Stimulated activated naive CD4-positive, alpha-beta T cell treated with Interleukin-2 at 50 U/mL for 16 hours (primary cell): ENCODE results near the gene MYH16.
"Not testable (repeated sequence)": the region's sequence is repeated elsewhere in the genome, so short reads cannot be mapped to it uniquely, and the experiment has no call there.

Source experiments
- DNase-seq: peaks from one replicate; lab custom pipeline; 2025; lab: John Stamatoyannopoulos, UW

Gene MYH16

DNA sequence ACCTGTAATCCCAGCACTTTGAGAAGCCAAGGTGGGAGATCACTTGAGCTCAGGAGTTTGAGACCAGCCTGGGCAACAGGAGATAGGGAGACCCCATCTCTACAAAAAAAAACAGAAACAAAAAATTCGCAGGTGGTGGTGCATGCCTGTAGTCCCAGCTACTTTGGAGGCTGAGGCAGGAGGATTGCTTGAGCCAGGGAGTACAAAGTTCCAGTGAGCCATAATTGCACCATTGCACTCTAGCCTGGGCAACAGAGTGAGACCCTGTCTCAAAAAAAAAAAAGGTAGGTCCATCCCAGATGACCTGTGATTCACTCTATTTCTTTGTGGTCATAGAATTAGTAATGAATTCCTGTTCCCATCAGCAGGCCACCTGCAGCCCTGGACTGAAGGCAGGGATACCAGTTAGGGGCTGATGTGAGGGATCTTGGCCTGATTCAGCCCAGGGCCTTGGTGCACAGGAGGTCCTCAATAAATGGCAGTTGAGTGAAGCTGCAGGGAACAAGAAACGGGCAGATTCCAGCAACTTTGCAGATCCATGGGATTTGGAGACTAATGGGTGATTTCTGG is at the start of gene MYH16:
MYH16 (plus strand) TSS at position 364 of the 570 bp plus-strand sequence.
- DNase-seq, result no peak

DNA sequence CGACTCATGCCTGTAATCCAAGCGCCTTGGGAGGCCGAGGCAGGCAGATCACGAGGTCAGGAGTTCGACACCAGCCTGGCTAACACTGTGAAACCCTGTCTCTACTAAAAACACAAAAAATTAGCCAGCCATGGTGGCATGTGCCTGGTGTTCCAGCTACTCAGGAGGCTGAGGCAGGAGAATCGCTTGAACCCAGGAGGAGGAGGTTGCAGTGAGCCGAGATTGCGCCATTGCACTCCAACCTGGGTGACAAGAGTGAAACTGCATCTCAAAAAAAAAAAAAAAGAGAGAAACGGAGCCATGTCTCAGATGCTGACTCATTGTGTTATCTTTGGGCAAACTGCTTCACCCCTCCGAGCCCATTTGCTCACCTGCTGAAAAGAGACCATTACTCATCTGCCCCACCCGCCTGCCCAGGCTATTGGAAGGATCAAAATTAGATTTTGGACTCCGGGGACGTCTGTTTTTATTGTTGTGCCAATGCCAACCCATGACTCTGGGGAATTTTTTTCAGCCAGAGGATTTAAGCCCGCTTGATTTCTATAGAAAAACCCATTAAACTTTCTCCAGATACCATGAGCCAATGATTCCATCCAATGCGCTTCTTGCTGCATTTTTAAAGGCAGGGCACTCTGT is 48.3 kb upstream of the MYH16 start:
- not testable (repeated sequence) for DNase-seq

DNA sequence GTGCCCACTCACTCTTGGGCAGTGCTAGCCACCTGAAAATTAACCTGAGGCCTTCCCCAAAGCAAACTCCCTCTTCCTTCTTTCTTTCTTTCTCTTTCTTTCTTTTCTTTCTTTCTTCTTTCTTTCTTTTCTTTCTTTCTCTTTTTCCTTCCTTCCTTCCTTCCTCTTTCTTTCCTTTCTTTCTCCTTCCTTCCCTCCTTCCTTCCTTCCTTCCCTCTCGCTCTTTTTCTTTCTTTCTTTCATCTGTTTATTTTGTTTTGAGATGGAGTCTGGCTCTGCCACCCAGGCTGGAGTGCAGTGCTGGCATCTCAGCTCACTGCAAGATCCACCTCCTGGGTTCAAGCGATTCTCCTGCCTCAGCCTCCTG is 47.8 kb upstream of the MYH16 start:
- DNase-seq, result no peak

DNA sequence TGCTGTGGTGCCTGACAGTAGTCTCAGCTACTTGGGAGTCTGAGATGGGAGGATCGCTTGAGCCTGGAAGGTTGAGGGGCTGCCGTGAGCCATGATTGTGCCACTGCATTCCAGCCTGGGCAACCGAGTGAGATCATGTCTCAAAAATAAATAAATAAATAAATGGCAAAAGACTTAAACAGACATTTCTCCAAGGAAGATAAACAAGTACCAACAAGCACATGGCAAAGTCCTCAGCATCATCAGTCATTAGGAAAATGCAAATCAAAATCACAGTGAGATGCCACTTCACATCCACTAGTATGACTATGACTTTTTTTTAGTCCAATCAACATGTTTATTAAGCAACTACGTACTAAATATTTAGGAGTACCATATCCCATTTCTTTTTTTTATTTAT is 43.4 kb upstream of the MYH16 start:
- DNase-seq, result no peak

DNA sequence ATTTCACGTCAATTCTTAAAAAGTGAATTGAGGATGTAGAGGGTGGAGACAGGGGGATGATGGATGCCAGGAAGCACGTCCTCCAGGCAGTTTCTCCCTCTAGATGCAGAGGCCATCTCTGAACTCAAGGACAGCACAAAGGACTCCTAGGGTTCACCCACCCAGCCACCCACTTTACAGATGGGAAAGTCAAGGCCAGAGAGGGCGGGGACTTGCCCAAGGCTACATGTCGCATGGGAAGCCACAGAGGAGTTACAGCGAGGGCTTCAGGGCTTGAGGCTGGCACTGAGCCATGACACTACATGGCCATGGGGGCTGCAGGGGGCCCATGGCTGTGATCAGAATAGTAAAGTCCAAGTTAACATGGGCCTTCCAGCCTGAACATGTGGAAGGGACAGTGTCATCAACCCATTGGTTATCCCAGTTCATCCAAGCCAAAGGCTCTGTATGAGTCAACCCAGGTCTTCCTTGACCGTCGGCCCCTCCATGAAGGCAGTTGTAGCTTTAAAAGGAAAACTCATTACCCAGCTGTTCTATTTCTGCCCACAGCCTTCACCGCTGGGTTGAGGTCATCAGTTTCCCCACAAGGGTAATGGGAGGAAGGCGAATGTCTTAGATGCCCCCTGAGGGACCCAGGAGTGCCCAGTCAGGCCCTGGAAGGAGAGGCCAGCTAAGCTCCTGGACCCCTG is 40.4 kb upstream of the MYH16 start:
- DNase-seq, result no peak

DNA sequence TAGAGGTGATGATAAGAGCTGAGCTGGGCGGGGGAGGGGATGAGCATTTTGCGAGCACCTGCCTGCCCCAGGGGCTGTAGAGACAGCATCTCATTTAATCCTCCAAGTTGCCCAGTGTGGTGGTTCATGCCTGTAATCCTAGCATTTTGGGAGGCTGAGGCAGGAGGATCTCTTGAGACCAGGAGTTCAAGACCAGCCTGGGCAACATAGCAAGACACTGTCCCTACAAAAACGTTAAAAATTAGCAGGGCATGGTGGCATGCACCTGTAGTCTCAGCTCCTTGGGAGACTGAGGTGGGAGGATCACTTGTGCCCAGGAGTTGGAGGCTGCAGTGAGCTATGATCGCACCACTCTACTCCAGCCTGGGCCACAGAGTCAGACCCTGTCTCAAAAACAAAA is 39.7 kb upstream of the MYH16 start:
- DNase-seq, result not testable (repeated sequence)

DNA sequence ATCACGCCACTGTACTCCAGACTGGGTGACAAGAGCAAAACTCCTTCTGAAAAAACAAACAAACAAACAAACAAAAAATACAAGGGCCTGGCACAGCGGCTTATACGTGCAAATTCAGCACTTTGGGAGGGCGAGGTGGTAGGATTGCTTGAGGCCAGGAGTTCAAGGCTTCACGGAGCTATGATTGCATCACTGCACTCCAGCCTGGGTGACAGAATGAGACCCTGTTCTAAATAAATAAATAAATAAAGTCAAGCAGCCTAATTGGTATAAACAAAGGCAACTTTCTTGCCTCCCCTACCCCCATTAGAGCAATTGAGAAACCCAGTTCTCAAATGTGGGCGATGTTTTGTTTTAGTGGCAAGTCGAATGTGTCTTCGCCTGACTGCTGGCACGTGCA is 38.5 kb upstream of the MYH16 start:
- DNase-seq, result no peak

DNA sequence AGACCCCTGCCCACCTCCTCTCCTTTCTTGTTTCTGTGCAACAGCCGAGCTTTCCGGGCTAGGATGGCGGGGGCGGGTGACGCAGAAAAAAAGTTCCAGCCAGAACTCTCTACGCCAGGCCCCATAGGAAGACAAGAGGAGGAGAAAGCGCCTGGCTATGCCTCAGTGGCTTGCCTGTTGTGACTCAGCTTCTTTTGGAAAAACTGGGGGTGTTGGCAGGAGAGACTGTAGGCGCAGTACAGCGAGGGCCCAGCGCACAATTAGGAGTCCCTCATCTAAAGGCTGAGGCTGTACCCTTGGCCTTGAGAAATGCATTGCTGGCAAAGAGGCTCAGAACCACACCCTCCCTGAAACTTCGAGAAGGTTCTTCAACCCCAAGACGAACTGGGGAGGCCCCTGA is 36.7 kb upstream of the MYH16 start:
- DNase-seq, result no peak

DNA sequence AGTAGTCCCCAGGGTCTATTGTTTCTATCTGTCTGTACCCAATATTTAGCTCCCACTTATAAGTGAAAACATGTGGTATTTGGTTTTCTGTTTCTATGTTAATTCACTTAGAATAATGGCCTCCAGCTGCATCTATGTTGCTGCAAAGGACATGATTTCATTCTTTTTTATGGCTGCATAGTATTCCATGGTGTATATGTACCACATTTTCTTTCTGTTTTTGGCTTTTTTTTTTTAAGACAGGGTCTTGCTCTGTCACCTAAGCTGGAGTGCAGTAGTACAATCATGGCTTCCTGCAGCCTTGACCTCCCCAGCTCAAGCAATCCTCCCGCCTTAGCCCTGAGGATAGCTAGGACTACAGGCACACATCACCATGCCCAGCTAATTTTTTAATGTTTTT is 34.8 kb upstream of the MYH16 start:
- DNase-seq, result not testable (repeated sequence)

DNA sequence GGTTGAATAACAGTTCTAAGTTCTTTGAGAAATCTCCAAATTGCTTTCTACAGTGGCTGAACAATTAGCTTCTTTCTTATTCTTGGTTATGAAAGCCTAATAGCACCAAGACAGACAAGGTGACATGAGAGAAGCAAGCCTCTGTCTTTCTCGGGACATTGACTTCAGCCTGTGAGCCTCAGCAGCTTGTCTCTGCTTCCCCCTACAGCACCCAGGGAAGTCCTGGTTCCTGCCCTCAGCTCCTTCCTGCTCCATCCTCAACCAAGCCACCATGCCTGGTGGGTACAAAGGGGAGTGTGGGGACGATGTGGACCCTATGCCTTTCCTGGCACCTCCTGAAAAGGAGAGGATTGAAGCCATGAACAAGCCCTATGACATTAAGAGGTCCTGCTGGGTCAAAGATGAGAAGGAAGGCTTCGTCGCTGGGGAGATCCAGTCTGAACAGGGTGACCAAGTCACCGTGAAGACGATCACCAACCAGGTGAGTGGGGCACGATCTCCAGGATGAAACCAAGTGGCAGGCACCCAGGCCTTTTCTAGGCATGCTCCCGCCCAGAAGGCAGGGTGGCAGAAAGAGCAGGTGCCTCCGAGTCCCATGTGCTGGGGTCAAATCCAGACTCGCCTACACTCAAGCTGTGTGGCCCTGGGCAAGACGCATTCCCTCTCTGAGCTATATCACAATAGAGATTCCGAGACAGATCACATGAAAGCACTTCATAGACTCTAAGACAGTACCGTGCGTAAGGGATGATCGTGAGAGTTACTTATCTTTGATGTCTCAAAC is 33.9 kb upstream of the MYH16 start:
- DNase-seq, result no peak

DNA sequence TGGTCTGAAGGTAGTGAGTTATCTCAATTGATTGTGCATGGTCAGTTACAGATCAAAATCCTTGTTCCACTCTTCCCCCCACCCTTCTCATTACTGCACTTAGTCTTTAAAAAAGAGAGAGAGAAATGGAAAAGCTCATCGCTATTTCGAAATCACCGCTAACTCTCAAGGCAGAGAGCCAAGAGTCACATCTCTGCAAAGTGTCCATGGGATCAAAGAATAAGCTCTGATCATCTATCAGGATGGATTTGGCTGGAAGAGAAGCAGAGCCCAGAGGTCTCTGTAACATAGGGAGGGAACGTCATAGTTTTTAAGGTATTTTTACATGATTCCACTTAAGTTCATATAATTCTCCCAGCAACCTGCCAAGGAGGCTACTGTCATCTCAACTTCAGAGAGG is 30.0 kb upstream of the MYH16 start:
- no peak for DNase-seq

DNA sequence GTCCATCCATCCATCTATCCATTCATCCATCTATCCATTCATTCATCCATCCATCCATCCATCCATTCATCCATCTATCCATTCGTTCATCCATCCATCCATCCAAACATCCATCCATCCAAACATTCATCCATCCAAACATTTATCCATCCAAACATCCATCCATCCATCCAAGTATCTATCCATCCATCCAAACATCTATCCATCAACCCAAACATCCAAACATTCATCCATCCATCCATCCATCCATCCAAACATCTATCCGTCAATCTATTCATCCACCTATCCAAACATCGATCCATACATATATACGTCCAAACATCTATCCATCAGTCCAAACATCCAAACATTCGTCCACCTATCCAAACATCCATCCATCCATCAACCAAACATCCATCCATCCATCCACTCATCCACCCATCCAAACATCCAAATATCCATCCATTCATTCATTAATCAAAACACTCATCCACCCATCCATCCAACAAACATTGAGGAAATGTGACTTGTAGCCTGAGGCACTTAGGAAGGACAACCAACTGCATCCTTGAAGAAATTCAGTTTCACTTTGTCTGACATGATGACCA is 28.8 kb upstream of the MYH16 start:
- no peak for DNase-seq

DNA sequence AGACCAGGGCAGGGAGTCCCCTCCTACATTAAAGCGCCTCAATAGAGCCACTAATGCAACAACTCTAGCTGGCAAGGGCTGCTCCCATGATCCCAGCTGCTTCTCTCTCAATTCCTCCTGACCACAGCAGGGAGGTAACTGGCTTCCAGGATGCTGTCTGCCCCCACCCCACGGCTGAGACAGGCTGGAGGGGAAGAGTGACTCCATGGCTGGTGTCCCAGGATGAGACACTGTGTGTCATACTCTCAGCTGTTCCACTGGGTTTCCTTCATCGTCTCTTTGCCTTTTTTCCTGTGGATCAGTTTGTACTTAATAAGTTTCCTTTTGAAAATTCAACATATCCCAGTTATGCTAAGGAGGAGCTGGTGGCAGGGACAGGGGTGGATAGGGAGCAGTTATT is 27.7 kb upstream of the MYH16 start:
- DNase-seq, result no peak

DNA sequence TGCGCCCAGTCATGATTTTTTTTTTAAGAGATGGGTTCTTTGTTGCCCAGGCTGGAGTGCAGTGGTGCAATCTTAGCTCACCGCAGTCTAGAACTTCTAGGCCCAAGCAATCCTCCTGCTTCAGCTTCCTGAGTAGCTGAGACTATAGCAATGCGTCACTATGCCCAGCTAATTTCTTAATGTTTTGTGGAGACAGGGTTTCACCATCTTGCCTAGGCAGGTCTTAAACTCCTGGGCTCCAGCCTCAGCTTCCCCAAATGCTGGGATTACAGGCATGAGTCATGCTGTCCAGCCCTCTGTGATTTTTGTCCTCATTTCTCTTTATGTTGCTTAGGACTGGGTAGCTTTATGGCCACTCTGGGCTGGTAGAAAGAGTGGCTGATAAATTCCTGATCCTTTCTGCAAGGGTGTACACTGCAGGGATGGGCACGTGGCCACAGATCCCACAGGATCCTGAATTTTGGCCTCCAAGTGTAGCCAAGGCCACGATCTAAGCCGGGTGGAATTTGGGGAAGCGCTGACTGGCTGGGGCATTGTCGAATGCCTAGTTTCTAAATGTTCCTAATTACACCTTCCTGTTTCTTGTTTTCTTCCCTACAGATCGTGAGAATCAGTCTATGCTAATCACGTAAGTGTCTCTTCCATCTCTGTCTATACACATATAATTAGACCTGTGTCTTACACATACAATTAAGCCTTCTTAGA is 24.1 kb upstream of the MYH16 start:
- DNase-seq, result no peak

DNA sequence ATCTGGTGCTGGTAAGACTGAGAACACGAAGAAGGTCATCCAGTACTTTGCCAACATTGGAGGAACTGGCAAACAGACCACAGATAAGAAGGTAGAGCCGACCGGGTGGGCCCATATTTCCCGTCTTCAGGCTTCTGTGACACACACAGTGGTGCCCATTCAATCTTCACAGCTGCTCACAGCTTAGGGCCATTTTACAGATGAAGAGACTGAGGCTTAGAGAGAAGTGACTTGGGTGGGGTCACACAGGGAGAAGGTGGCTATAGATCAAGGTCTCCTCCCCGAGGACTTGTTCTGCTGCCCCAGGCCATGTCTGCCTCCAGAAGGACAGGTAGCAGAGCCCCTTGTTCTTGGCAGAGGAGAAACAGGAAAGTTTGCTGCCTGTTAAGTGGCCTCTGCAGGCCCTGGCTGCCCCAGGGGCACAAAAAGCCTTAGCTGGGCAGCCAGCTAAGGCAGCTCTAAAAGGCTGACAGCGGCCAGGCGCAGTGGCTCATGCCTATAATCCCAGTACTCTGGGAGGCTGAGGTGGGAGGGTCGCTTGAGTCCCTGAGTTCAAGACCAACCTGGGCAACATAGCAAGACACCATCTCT is 22.6 kb upstream of the MYH16 start:
- no peak for DNase-seq

DNA sequence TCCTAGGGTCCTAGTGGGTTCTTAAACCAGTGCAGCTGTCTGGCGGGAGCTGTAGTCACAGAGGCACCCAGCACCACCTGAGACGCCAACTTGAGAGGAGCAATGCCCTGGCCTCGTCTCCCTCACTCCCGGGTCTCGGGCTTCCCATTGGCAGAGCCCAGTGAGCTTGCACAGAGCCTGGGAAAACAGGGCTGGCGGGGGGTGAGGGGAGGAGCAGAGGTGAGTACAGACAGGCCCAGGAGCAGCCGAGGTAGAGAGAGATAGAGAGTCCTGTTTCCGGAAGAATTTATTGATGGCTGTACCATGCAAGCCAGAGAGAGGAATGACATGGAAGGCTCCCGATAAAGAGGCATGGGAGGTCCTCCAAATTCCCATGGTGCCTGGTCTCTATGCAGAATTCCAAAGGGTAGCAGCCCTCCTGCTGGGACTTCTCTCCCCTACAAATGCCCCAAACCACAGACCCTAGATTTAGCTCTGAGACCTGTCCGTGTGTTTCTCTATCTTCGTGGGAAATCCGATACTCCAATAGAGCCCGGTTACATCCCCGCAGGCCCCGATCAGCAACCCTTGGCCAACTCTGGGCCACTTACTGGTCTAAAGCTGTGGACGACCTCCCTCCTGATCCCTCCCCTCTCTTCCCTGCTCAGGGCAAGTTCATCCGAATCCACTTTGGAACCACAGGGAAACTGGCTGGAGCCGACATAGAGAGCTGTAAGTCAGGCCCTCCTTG is 20.3 kb upstream of the MYH16 start:
- DNase-seq, result no peak

DNA sequence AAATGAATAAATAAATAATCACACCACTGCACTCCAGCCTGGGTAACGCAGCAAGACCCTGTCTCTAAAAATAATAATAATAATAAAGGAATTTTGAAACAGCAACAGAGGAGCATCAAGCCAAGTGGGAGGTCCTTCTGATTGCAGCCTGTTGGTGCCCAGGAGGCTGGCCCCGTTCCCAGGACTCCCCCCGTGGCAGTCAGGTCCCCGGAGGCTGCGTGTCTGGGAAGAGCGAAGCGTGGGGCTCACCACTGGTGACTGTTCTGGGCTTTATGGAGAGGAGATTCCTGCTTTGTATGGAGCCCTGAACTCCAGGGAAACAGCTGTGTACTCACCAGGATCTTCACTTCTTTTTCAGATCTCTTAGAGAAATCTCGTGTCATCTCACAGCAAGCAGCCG is 19.3 kb upstream of the MYH16 start:
- no peak for DNase-seq

DNA sequence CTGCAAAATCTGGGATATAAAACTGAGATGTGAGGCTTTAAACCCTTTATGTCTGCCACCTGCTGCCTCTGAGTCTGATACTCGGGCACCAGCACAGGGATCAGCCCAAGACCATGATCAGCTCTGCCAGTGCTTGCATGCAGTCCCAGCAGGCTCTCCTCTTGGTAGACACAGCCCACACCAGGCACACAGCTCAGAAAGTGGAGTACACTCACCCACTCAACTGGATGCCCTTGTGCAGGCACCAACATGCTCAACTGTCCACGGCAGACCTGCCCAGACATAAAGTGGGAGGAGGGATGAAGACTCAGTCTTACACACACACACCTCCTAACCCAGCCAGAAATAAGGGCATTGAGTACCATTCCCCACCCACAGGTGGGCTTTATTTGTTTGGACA is 18.2 kb upstream of the MYH16 start:
- DNase-seq, result no peak

DNA sequence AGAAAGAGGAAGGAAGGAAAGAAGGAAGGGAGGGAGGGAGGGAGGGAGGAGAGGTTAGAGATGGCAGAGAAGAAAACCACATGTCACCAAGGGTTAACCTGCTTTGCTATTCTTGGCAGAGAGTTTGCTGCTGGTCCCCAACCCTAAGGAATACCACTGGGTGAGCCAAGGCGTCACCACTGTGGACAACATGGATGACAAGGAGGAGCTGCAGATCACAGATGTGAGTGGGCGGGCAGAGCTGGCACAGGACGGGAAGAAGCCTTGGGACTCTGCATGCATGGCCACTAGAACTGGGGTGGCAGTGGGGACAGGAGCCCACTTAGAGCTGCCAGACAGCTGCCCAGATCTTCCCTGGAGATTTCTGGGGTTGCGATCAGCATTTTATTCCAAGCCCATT is 17.2 kb upstream of the MYH16 start:
- no peak for DNase-seq

DNA sequence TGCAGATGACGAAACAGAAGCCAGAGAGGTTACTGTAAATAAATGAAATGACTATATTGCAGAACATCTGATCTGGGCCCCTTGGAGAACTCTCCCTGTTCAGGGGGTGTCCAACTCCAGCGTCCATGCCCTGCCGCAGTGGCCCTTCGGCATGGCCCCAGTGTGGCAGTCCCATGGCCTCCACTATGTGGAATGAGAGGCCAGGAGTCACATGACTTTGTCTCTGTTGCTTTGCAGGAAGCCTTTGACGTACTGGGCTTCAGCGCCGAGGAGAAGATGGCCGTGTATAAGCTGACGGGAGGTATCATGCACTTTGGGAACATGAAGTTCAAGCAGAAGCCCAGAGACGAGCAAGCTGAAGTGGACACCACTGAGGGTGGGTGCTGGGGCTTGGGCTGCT is 15.6 kb upstream of the MYH16 start:
- no peak for DNase-seq

DNA sequence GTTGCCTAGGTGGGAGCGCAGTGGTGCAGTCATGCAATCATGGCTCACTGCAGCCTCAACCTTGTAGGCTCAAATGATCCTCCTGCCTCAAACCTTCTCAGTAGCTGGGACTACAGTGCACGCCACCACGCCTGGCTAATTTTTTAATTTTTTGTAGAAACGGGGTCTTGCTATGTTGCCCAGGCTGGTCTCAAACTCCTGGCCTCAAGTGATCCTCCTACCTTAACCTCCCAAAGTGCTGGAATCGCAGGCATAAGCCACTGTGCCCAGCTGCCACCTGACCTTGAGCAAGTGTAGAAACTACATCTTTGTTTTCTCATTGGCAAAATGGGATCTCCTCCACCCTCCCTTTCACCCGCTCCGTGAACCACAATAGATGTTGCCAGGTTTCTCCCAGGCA is 15.0 kb upstream of the MYH16 start:
- no peak for DNase-seq
